HG02642 (cell line): ENCODE data around the gene CNNM2.
"Not testable (repeated sequence)": the region's sequence is repeated elsewhere in the genome, so short reads cannot be mapped to it uniquely, and the experiment has no call there.

ENCODE experiments used
- ATAC-seq: cut with Tn5 transposase; IDR thresholded peaks from one replicate; pipeline ENCODE4 v1.9.1; 2021; ENCODE audit warnings: mild to moderate bottlenecking; ENCODE audit not compliant: unreplicated experiment, poor library complexity

The CNNM2 gene

DNA sequence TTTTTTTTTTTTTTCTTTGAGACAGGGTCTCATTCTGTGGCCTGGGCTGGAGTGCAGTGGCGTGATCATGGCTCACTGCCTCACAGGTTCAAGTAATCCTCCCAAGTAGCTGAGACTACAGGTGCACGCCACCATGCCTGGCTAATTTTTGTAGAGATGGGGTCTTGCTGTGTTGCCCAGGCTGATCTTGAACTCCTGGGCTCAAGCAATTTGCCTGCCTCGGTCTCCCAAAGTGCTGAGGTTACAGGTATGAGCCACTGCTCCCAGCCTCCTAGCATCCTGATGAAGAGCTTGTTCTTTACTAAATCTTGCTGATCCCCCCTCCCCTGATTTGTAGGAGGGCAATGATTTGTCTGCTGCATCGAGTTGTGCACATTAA lies 149.0 kb downstream of the CNNM2 start:
- not testable (repeated sequence) for ATAC-seq

DNA sequence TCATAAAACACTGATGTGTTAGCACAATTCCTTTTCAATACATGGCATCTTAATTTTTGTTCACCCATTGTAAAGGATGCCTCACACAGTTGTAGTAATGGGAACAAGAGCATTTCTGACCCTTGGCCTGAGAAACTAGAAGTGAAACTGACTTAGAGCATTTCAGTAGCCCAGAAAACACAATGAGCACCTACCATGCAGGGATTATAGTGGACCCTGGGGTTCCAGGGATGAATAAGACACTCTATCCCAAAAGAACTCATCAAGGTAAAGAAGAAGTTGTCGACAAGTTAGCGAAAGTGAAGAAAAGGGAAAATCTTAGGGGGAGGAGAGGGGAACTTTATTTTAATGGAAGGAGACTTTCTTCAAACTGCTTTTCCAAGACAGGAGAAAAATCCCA lies 149.4 kb downstream of the CNNM2 start:
- no peak for ATAC-seq

DNA sequence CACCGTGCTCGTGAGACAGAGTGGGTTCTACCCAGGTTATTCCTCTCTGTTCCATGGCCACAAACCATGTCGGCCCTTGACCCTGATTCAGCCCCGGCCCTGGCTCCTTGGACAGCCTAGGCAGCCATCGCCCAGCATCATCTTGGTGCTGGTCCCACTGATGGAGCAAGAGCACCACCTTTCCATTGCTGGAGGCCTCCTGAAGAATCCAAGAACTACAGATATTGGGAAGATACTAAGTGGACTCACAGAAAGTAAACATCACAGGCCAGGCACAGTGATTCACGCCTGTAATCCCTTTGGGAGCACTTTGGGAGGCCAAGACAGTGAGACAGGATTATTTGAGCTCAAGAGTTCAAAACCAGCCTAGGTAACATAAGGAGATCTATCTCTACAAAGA lies 149.9 kb downstream of the CNNM2 start:
- no peak for ATAC-seq

DNA sequence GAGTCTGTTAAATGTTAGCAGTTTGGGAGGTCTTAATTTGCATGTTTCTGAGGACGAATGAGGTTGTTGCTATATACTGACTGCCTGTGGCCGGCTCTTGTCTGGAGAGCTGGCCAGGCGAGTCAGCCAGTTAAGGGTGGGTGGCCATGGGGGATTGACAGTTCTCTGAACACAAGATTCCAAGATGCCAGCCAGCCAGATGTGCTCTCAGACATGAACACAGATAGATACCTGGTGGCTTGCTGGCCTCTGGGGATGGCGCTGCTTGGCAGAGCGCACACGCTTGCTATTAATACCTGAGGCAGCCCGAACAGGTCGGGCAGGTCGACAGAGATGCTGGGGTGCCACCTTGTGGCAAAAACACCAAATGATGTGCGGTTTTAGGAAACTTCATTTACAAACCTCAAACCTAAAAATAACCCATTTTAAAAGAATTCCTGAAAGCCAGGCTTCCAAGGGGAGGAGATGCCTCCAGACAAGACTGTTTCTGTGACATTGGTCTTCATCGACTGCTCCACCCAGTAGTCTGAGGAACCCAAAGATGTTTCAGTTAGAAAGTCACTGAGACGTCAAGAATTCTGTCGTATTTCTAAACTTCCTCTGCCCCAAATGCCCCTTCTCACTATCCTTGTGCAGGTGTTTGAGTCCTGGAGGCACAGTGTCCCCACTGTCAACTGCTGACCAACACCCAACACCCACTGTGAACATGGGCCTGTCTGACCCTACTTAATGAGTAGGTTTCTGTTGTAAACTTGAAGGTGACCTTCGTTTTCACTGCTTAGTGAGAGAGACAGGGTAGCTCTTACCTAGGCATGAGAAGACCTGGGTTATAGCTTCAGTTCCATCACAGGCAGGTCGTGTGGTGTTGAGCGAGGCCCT lies 151.6 kb downstream of the CNNM2 start:
- ATAC-seq, result peak; percentile 74

DNA sequence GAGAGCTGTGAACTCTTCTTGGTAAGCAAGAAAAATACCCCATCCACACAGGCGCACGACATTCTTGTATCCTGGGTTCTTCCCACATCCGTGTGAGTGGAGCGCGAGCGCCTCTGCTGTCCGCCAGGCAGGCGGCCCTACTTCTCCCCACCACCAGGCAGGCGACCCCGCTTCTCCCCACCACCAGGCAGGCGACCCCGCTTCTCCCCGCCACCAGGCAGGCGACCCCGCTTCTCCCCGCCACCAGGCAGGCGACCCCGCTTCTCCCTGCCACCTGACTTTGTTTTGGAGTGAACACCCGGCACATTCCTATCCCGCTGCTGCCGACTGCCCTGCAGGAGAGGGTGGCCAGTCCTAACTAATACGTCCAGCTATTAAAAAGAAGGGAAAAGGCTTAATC lies 154.2 kb downstream of the CNNM2 start:
- no peak for ATAC-seq

DNA sequence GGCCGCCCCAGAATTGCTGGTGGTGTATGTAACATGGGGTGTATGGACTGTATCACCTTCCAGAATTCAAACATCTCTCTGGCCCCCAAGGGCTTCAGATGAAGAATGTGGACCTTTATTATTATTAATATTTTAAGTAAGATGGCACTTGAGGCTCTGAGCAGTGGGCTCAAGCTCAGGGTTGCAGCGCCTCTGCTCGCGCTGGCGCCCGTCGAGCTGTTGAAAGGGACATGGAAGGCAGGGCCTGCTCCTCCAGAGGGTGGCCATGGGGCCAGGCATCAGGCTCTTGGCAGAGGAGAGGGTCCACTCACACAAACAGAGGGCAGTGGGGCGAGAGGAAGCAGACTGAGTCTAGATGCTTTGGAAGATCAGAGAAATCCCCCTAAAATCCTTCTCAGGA lies 154.8 kb downstream of the CNNM2 start:
- ATAC-seq, result no peak

DNA sequence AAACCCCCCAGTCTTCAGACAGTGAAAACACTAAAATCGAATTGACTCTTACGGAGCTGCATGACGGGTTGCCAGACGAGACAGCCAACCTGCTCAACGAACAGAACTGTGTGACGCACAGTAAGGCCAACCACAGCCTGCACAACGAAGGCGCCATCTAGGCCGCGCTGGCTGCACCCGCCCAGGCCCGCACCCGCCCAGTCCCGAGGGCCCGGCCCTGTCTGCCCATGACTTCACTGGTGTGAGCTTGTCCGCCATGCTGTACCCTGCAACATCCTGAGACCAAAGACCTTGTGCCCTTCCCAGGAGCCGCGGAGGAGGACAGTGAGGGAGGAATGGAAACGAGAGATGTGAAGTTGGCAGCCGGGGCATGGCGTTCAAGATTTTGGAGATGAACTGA lies 158.9 kb downstream of the CNNM2 start:
- no peak for ATAC-seq

DNA sequence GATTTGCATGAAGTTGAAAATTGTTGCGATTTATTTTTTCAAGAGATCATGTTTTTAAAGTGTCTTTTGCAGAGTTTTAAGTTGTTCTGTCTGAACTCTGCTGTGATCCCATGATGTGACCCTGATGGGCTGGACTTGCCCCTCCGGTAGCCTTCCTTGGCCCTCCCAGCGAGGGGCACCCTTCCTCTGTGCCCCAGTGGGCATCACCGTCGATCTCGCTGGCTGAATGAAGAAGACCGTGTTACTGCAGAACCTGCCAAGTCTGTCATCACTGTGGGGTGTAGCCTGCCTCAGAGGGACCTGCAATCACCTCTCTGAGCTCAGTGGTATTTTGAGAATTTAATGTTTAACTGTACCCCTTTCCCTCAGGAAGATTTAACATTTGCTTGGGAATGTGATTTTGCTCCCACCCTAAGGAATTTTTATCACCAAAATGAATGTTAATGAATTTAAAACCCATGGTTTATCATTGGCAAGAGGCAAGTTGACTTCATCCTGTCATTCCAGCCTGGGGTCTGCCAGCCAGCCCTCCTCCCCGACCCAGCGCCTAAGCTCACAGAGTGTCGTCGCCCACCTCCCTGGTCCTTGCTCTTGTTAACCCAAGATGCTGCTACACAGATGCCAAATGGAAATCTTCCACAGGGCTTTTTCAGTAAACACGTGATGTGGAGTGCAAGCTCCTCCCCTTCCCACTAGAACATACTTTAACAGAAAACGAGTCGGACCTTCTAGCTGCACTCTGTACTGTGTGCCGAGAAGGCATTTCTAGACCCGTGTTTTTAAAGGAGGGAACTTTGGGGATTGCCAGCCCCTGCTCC lies 159.6 kb downstream of the CNNM2 start:
- no peak for ATAC-seq

DNA sequence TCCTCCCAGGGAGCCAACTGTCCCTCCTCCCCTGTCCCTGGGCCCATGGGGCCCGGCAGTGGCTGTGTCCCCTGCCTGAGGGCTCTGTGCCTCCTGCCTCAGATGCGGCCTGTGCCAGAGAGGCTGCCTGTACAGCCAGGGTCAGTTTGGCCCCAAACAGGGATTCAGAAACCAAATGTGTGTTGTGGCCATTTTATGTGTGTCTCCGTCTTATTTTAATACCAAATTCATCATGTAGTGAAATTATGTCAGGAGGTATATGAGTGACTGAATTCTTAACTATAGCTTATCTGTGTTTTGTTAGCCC lies 160.2 kb downstream of the CNNM2 start:
- ATAC-seq, result no peak

DNA sequence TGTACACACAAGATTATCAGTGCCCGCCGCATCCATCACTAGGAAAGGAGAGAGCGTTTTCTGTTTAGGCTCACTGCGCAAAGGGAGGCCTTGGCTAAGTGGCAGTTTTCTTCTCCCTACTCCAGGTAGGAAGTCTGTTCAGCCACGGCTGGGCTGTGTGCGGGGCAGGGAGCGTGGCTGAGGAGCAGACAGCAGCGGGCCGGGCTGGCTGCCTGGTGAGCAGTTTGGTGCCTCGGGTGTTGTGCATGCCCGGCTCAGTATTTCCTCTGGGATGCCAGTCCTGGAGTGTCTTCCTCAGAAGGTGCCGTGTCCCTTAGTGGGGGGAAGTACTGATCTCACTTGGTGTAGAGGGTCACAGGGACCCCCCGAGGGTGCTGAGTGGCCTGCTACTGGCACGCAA lies 160.6 kb downstream of the CNNM2 start:
- ATAC-seq, result no peak

DNA sequence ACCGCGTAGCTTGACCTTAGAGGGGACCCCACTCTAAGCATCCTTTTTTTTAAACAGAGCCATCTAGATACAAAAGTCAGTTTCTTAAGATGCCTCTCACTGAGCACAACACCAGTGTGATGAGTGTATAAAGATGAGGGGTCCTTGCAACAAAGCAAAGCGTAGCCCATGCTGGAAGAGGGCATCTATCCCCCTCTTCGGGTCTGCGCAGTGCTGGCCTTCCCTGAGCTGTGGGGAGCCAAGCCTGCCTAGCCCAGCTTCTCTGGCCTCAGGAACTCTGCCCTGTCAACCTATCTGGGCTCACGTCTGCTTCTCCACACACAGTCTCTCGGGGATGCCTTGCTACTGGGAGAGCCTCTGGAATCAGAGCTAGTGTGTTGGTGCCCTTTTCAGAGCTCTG lies 161.0 kb downstream of the CNNM2 start:
- ATAC-seq, result no peak

DNA sequence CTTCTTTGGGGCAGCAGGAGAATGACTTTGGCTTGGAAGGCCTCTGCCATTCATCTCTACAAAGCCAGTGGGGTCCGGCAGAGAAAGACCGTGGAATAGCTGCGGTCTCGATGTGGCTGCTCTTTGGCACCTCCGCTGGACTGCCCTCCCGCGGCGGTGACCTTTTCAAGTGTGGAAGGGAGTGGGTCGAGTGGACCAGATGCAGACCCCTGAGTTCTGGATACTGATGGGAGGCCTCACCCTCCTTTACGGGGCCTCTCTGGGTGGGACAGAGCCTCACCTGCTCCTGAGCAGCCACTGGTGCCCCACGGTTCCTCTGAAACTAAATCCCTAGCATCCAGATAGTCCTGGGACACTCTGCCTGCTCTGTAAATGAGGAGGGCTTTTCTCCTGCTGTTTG lies 161.9 kb downstream of the CNNM2 start:
- ATAC-seq, result no peak

DNA sequence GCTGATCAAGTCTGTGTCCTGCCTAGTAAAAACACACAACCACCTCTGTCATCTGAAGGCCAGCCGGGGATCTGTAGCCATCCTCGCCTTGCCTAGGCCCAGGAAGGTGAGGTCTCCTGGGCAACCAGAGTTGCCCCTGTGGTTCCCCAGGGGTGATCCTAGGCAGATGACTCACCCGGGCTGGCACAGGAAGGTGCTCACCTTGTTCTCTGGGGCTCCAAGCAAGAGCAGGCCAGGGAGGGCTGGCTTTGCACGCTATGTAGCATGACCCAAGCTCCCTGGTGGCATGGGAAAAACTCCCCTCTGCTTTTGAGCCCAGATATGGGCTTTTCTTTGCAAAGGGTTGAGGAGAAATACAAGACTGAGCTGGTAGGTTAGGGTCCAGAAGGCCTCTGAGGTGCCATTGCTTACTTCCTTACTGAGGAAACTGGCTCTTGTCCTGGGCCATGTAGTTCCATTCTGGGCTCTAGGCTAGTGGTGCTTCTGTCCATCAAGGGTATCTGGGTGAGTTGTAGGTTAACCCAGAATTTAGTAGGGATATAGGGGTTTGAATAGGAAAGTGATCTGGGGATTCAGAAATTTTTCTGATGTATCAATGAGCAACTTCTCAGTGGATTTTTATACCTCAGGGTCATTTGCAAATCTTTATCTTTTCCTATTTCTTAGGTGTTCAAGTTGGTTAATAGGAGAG lies 162.9 kb downstream of the CNNM2 start:
- ATAC-seq, result no peak

DNA sequence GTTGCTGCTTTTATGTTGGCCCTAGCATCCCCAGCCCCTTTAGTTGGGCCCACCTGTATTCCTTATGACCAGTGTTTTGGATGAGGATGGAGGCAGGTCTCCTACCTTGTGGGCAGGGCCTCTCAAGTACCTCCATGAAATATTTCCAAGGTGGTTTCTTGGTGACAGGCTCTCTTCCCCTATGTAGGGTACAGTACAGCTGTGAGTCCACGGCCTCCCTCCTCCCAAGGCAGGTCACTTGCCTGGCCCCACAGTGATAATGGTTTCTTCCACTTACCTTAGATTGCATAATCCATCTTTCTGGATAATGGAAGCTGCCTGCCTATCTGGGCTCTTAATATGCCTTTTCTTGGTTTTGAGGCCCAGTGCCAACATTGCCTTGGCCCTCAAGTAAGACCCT lies 164.6 kb downstream of the CNNM2 start:
- no peak for ATAC-seq

DNA sequence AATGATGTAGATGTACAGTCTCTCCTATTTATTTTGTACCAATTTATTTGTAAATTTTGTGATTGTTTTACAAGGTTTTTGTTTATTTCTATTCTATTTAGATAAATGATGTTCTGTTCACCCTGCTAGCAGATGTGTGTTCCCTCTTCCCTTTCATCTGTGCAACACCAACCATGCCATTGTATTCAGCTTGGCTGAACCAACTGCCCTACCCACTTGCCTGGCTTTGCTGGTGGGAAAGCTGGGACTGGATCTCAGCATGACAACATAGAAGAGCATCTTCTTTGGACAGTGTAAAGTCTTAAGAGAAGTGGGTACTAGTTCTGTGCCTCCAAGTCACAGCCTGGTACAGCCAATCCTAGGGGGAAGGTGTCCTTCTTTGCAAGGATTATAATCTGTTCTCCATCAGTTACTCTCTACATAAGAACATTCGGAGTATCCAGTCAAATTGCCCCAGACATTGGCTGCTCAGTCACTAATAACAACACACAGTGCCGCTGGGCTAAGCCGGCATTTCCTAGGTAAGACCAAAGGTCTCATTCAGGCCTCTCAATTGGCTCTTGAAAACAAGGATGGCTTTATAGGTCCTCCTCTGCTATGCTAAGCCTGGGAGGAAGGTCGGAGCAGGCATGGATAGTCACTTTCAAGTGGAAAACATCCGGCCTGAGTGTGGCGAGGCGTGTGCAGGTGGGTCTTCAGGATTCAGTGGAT lies 165.3 kb downstream of the CNNM2 start:
- no peak for ATAC-seq

DNA sequence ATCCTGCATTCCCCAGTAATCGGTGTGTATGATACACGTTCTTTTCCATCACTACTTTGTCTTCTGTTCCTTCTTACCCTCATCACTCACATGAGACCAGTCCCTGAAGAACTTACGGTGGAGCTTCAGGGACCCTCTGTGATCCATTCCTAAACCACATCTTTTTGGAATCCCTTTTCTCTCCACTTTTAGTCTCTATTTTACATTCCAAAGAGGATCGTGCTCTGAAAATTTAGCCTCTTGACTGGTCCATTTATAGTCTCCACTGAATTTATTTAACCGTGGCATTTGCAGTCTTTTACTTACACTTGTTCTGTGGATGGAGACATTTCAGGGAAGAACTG lies 165.9 kb downstream of the CNNM2 start:
- no peak for ATAC-seq

DNA sequence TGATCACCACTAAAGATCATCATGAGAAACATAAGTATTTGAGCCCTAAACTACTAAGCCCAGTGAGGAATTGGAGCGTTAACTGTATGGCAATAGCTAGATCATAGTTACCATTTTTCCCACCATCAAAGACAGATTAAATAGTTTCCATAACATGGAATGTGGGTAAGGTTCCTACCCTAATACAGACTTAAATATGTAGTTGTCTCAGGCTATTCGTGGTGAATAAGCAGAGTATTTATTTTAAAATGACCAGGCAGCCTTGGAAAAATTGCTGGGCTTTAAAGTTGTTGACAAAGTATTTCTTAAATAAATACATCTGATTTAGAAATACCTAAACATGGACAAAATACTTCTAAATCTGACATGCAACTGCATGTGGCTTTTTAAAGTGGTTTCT lies 168.2 kb downstream of the CNNM2 start:
- ATAC-seq, result no peak

DNA sequence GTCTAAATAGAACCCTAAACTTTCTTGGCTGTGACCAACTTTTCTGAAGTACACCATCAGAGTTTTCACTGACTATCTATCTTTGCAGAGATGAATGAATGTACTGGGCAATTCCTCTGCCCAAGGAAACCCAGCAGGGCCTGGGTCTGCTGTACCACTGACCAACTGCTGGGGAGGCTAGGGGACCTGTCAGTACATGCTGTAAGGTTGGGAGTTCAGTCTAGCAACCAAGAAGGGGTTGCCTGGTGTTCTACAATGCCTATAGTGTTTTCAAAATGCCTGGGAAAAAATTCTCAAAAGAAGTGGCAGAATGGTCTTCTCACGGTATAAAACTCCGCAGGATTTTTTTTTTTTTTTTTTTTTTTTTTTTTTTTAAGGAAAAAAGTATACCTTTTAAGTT lies 168.7 kb downstream of the CNNM2 start:
- ATAC-seq, result no peak

DNA sequence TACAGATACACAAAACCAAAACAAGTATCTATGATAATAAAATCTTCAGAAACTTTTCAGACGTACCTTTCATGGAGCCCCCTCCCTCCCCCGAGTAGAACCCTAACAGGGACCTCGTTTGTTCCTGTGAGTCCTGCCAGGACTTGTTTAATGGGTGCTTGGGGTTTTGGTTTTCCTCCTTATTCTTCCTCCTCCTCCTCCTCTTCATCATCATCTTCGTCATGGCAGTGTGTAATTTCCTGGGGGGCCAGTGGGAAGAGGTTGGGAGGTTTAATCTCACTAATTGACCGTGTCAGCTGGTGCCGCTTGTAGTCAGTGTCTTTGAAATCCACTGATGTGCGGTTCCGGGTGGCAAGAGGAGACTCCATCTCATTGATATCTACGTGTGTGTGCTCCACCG lies 171.4 kb downstream of the CNNM2 start:
- no peak for ATAC-seq

DNA sequence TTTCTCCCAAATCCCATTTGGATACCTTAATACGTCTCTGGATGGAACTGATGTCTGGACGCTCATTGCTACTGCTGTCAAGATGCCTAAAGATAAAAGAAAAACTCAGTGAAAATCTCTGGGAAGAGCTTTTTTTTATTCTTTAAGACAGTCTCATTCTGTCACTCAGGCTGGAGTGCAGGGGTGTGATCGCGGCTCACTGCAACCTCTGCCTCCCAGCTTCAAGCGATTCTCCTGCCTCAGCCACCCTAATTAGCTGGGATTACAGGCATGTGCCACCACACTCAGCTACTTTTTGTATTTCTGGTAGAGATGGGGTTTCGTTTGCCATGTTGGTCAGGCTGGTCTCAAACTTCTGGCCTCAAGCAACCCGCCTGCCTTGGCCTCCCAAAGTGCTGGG lies 172.8 kb downstream of the CNNM2 start:
- ATAC-seq, result no peak

DNA sequence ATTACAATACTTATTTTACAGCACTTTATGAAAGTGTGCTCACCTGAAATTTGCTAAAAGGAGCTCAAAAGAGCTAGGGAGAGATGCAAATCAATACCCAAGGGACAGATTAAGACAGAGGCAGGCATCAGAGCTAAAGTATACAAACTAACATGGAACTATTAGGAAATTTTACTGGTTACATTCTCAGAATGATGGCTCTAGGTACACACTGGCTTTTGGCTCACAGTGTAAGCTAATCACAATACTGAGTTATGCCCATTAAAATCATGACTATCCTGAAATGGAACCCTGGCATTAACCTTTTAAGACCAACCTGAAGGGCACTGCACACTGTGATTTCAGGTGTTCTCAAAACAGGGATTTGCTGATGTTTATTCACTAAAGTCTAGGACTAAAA lies 176.9 kb downstream of the CNNM2 start:
- no peak for ATAC-seq
